ENCODE measurements around the gene TLX3.

- no peak for TF ChIP-seq POLR2A (IDR thresholded peaks at IDR 0.05)
- TF ChIP-seq CTCF (IDR thresholded peaks at IDR 0.05): no peak
- TF ChIP-seq POLR2AphosphoS5 (IDR thresholded peaks at IDR 0.05; ENCODE audit: insufficient read depth in 1 of 2, low read depth in 1 of 2): no peak
These were observed 13.5 kb downstream of the TLX3 start for GRCh38 chr5:171322527-171322926.
